Peyer's patch (tissue), 4 donors: ENCODE data around the gene ANO7.

Source experiments
- POLR2A ChIP-seq, 2 donors: fragments of 450-650 bp; IDR thresholded peaks; one replicate each; pipeline ENCODE4 v1.5.1; 2017; ENCODE audit warnings: antibody characterized with exemption in 2 of 2, mild to moderate bottlenecking in 2 of 2, moderate library complexity in 2 of 2
- TF ChIP-seq, protein P1 (sequence below), 6 experiments: fragments of 450-650 bp in 4 of 6; fragments of 200-600 bp in 2 of 6; sonication (generic) in 1 of 6; IDR thresholded peaks; one replicate each; pipeline ENCODE4 v1.5.1; 2017 to 2019; ENCODE audit warnings: antibody characterized with exemption in 6 of 6, mild to moderate bottlenecking in 3 of 6, moderate library complexity in 1 of 6

DNA sequence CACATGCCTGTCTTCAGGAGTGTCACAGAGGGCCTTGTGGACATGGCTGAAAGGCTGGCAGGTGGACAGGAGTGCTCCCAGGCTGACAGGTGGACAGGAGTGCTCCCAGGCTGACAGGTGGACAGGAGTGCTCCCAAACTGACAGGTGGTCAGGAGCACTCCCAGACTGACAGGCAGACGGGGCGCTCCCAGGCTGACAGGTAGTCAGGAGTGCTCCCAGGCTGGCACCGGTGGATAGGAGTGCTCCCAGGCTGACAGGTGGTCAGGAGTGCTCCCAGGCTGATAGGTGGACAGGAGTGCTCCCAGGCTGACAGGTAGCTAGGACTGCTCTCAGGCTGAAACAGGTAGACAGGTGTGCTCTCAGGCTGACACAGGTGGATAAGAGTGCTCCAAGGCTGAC, 16.6 kb downstream of the ANO7 start:
- TF ChIP-seq, protein P1, sequence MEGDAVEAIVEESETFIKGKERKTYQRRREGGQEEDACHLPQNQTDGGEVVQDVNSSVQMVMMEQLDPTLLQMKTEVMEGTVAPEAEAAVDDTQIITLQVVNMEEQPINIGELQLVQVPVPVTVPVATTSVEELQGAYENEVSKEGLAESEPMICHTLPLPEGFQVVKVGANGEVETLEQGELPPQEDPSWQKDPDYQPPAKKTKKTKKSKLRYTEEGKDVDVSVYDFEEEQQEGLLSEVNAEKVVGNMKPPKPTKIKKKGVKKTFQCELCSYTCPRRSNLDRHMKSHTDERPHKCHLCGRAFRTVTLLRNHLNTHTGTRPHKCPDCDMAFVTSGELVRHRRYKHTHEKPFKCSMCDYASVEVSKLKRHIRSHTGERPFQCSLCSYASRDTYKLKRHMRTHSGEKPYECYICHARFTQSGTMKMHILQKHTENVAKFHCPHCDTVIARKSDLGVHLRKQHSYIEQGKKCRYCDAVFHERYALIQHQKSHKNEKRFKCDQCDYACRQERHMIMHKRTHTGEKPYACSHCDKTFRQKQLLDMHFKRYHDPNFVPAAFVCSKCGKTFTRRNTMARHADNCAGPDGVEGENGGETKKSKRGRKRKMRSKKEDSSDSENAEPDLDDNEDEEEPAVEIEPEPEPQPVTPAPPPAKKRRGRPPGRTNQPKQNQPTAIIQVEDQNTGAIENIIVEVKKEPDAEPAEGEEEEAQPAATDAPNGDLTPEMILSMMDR (IDR thresholded peaks at IDR 0.05), result no peak
- TF ChIP-seq POLR2A (IDR thresholded peaks at IDR 0.05), result no peak
